SK-N-SH treated with all-trans-retinoic acid at 6 μM for 48 hours (cell line): ENCODE data around the gene CNTNAP3B.
"Not testable (repeated sequence)": the region's sequence is repeated elsewhere in the genome, so short reads cannot be mapped to it uniquely, and the experiment has no call there.

Experiments used
- ARNTL ChIP-seq: fragments of 450-650 bp; formaldehyde crosslinking; IDR thresholded peaks from 2 replicates; pipeline ENCODE4 v1.5.0; 2020; ENCODE audit warnings: low read depth, mild to moderate bottlenecking, moderate library complexity, borderline replicate concordance
- BACH2 ChIP-seq: fragments of 250-450 bp; sonication (Bioruptor Pico); IDR thresholded peaks from 2 replicates; pipeline ENCODE4 v1.9.0; 2021; ENCODE audit warnings: mild to moderate bottlenecking, borderline replicate concordance
- CREB5 ChIP-seq: fragments of 250-450 bp; sonication (Bioruptor Pico); IDR thresholded peaks from 2 replicates; pipeline ENCODE4 v1.5.1; 2020; ENCODE audit warnings: low read depth, mild to moderate bottlenecking, moderate library complexity
- PATZ1 ChIP-seq: fragments of 250-450 bp; sonication (Bioruptor Pico); IDR thresholded peaks from 2 replicates; pipeline ENCODE4 v1.8.0; 2020; ENCODE audit warnings: mild to moderate bottlenecking, moderate library complexity, borderline replicate concordance
- PPARA ChIP-seq: fragments of 250-450 bp; sonication (Bioruptor Pico); IDR thresholded peaks from 2 replicates; pipeline ENCODE4 v1.5.0; 2020; ENCODE audit warnings: mild to moderate bottlenecking, borderline replicate concordance
- RARB ChIP-seq: fragments of 250-450 bp; sonication (Bioruptor Pico); IDR thresholded peaks from 2 replicates; pipeline ENCODE4 v1.8.0; 2021; ENCODE audit warnings: mild to moderate bottlenecking, moderate library complexity
- SNAI2 ChIP-seq: fragments of 250-450 bp; sonication (Bioruptor Pico); IDR thresholded peaks from 2 replicates; pipeline ENCODE4 v1.5.0; 2020; ENCODE audit warnings: mild to moderate bottlenecking, moderate library complexity
- TSHZ2 ChIP-seq: fragments of 250-450 bp; sonication (Bioruptor Pico); IDR thresholded peaks from 2 replicates; pipeline ENCODE4 v1.5.0; 2020; ENCODE audit warnings: mild to moderate bottlenecking, moderate library complexity
- ZFP3 ChIP-seq: fragments of 250-450 bp; sonication (Bioruptor Pico); IDR thresholded peaks from 2 replicates; pipeline ENCODE4 v1.5.0; 2020; ENCODE audit warnings: mild to moderate bottlenecking, moderate library complexity
- ZNF565 ChIP-seq: fragments of 450-650 bp; formaldehyde crosslinking; conservative IDR thresholded peaks from 2 replicates; pipeline ENCODE4 v1.5.0; 2020; ENCODE audit warnings: low read depth, mild to moderate bottlenecking, moderate library complexity
- ZNF8 ChIP-seq: fragments of 450-650 bp; formaldehyde crosslinking; IDR thresholded peaks from 2 replicates; pipeline ENCODE4 v1.5.0; 2020; ENCODE audit warnings: mild to moderate bottlenecking, moderate library complexity

GRCh38 chr9:41991607-41992006 lies 137.6 kb downstream of the CNTNAP3B start:
- not testable (repeated sequence) for TF ChIP-seq BACH2 (CRISPR knock-in tag); PPARA (CRISPR knock-in tag); ARNTL; ZFP3 (CRISPR knock-in tag); TSHZ2 (CRISPR knock-in tag); RARB (CRISPR knock-in tag); ZNF565 (CRISPR knock-in tag); ZNF8; PATZ1 (CRISPR knock-in tag); CREB5; SNAI2
